GM12878 (cell line): ENCODE measurements around the gene FOXO3. TPM values are rescaled to one million over a fixed set of nuclear protein-coding genes. Genes with fewer than 3 reads are reported as not detected.

Source experiments
- ATF2 ChIP-seq: IDR thresholded peaks from 2 replicates; pipeline ENCODE4 v1.6.1; 2012; ENCODE audit warnings: low read length, inconsistent platforms
- BACH1 ChIP-seq: fragments of 450-650 bp; IDR thresholded peaks from 2 replicates; pipeline ENCODE4 v1.6.1; 2017; ENCODE audit warnings: mild to moderate bottlenecking, borderline replicate concordance
- BCL3 ChIP-seq: IDR thresholded peaks from 2 replicates; pipeline ENCODE4 v1.6.1; 2011; ENCODE audit warnings: borderline replicate concordance, low read depth, mild to moderate bottlenecking, moderate library complexity, low read length; ENCODE audit not compliant: insufficient read depth, poor library complexity, severe bottlenecking
- CBFB ChIP-seq: IDR thresholded peaks from 2 replicates; pipeline ENCODE4 v1.6.1; 2016; ENCODE audit warnings: antibody characterized with exemption, low read depth
- CEBPZ ChIP-seq: fragments of 150-350 bp; IDR thresholded peaks from 2 replicates; pipeline ENCODE4 v1.6.1; 2016; ENCODE audit warnings: low read depth, low read length
- CHD2 ChIP-seq: IDR thresholded peaks from 2 replicates; pipeline ENCODE4 v1.6.1; 2011; ENCODE audit warnings: low read depth, low read length, improper control_type of control experiment, borderline replicate concordance
- DPF2 ChIP-seq: fragments of 450-650 bp; IDR thresholded peaks from 2 replicates; pipeline ENCODE4 v1.6.1; 2017; ENCODE audit warnings: mild to moderate bottlenecking
- HCFC1 ChIP-seq: fragments of 150-350 bp; IDR thresholded peaks from 2 replicates; pipeline ENCODE4 v1.6.1; 2014; ENCODE audit warnings: low read length
- HDAC6 ChIP-seq: fragments of 200-600 bp; sonication (generic); IDR thresholded peaks from one replicate; pipeline ENCODE4 v1.8.0; 2017; ENCODE audit warnings: antibody characterized with exemption; ENCODE audit not compliant: unreplicated experiment
- IRF3 ChIP-seq: fragments of 450-650 bp; IDR thresholded peaks from 2 replicates; pipeline ENCODE4 v1.6.1; 2014; ENCODE audit warnings: mild to moderate bottlenecking
- PRDM15 ChIP-seq: fragments of 450-650 bp; formaldehyde crosslinking; IDR thresholded peaks from 2 replicates; pipeline ENCODE4 v1.4.0; 2020; ENCODE audit warnings: mild to moderate bottlenecking, moderate library complexity
- RCOR1 ChIP-seq: conservative IDR thresholded peaks from 2 replicates; pipeline ENCODE4 v1.6.1; 2012; ENCODE audit warnings: low read depth, low read length, improper control_type of control experiment
- SMARCA5 ChIP-seq: fragments of 450-650 bp; IDR thresholded peaks from 2 replicates; pipeline ENCODE4 v1.6.1; 2017; ENCODE audit warnings: mild to moderate bottlenecking
- TCF7 ChIP-seq: IDR thresholded peaks from 2 replicates; pipeline ENCODE4 v1.6.1; 2014; ENCODE audit warnings: antibody characterized with exemption, borderline replicate concordance
- YBX1 ChIP-seq: fragments of 450-650 bp; IDR thresholded peaks from 2 replicates; pipeline ENCODE4 v1.6.1; 2016; ENCODE audit warnings: antibody characterized with exemption
- ZNF384 ChIP-seq: IDR thresholded peaks from 2 replicates; pipeline ENCODE4 v1.6.1; 2012; ENCODE audit warnings: low read depth, mild to moderate bottlenecking, low read length, improper control_type of control experiment, borderline replicate concordance
- ZNF622 ChIP-seq: fragments of 450-650 bp; IDR thresholded peaks from 2 replicates; pipeline ENCODE4 v1.6.1; 2017; ENCODE audit warnings: mild to moderate bottlenecking, inconsistent platforms
- polyA plus RNA-seq, 11 experiments: library from polyadenylated mRNA; depleted of rRNA in 4 of 11; unstranded in 6 of 11; stranded (reverse) in 5 of 11; fragments of >200 nt; fragmentation: Nextera tagmentation in 4 of 11; fragmentation: Illumina TruSeq in 1 of 11; extraction: Ambion mirVana in 4 of 11; extraction: Trizol in 1 of 11; gene quantifications; 1 replicate in 1 of 11; 2 replicates in 10 of 11; pipeline versions ENCODE4 v1.2.1 to v1.2.3, GENCODE V29; 2011 to 2016; ENCODE audit warnings: inconsistent platforms in 2 of 11, missing spikeins in 2 of 11, low read depth in 1 of 11
- total RNA-seq, 4 experiments: library from RNA; depleted of rRNA in 3 of 4; stranded (reverse); fragments of >200 nt in 3 of 4; fragmentation: Illumina TruSeq in 1 of 4; extraction: Trizol in 1 of 4; gene quantifications; 2 replicates each; pipeline versions ENCODE4 v1.2.1 to v1.2.3, GENCODE V29; 2013 to 2021

The FOXO3 gene
- total and polyA plus RNA-seq, 10 of the 15 experiments (the other 5 are each of a cell fraction or from before 2014, with no cell fraction given) = 0.82 to 4.5 (median 1.7) TPM

GRCh38 chr6:108557494-108558371 lies 3.0 kb upstream of the FOXO3 start (continued):
- TF ChIP-seq BCL3 = no peak
- TF ChIP-seq CBFB = no peak
- TF ChIP-seq TCF7 = no peak
- TF ChIP-seq BACH1 = peak; percentile 55; the same call in 1 of the 2 replicates
- TF ChIP-seq ZNF622 = no peak
- no peak for TF ChIP-seq PRDM15
- no peak for TF ChIP-seq HDAC6
- no peak for TF ChIP-seq HCFC1
- TF ChIP-seq YBX1 = no peak
- TF ChIP-seq SMARCA5 = no peak
- TF ChIP-seq ATF2 = no peak
- no peak for TF ChIP-seq RCOR1
- TF ChIP-seq CEBPZ = no peak
- TF ChIP-seq ZNF384 = no peak
- TF ChIP-seq CHD2 = 0 out of 2 replicates have a peak, but pooled peaks have one; percentile 10
- 0 out of 2 replicates have a peak, but pooled peaks have one; percentile 26 for TF ChIP-seq DPF2
- TF ChIP-seq IRF3 = no peak
